GM12801 (cell line): ENCODE measurements around the gene ELFN2.

Experiments
- TF ChIP-seq, protein P1 (sequence below): IDR thresholded peaks from one replicate; pipeline ENCODE4 v1.5.1; 2011; ENCODE audit warnings: control low read depth; ENCODE audit not compliant: insufficient read length; ENCODE audit errors: extremely low read depth

ELFN2 gene

DNA sequence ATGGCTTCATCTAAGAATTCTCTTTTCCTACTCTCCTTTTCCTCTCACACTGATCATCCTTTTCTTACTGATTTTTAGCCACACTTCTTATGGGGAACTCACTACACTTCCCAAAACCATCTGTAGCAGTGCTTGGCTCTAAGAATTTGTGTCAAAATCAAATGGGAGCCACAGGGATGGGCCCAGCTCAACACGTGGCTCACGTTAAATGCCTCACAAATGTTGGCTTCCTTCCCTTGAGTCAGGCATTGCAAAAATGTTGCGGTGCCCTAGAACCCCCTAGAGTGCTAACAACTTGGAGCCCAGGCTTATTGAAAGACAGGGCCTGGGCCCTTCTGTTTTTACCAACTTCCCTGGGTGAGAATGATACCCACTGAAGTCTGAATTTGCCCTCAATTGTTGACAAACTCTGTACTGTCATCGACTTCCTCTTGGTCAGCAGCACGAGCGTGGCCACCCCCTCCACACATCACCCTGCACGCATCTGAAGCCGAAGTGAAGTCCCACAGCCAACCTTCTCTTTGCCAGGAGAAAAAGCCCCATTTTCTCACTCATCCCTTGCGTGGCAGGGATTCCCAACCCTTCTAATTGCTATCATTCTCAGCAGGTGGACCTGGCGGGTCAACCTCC, 69.7 kb downstream of the ELFN2 start:
- TF ChIP-seq, protein P1, sequence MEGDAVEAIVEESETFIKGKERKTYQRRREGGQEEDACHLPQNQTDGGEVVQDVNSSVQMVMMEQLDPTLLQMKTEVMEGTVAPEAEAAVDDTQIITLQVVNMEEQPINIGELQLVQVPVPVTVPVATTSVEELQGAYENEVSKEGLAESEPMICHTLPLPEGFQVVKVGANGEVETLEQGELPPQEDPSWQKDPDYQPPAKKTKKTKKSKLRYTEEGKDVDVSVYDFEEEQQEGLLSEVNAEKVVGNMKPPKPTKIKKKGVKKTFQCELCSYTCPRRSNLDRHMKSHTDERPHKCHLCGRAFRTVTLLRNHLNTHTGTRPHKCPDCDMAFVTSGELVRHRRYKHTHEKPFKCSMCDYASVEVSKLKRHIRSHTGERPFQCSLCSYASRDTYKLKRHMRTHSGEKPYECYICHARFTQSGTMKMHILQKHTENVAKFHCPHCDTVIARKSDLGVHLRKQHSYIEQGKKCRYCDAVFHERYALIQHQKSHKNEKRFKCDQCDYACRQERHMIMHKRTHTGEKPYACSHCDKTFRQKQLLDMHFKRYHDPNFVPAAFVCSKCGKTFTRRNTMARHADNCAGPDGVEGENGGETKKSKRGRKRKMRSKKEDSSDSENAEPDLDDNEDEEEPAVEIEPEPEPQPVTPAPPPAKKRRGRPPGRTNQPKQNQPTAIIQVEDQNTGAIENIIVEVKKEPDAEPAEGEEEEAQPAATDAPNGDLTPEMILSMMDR, result no peak

DNA sequence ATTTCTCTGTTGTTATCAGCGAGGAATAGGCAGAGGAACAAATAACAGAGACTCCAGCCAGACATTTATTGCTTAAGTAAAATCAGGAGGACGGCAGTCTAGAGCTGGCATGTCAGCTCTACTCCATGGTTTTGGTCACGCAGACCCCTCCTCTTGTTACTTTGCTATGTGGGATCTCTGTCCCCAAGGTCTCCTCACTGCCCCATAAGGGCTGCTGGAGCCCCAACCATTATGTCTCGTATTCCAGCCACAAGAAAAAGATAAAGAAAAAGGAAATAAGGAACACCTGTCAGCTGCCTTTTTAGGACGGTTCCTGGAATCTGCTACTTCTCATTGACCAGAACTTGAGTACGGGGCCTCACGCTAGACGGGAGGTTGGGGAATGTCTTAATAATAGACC, 70.4 kb downstream of the ELFN2 start:
- TF ChIP-seq, protein P1, result no peak

DNA sequence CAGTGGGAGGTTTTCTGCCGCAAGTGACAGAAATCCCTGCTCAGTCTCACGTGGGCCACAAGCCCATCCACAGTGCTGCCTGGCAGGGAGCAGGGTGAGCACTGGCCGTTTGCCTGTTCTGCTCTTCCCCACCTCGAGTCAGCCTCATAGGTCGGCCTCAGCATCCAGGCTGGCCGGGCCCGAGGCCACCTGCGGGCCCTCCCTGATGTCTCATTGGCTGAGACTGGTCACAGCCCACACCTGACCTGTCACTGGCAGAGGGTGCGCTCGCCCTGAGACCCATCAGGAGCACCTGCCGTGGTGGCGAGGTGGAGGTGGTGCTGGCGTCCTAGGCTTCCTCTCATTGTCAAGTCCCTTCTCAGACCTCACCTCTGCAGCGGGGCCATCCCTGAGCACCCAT, 72.1 kb downstream of the ELFN2 start:
- TF ChIP-seq, protein P1, result no peak

DNA sequence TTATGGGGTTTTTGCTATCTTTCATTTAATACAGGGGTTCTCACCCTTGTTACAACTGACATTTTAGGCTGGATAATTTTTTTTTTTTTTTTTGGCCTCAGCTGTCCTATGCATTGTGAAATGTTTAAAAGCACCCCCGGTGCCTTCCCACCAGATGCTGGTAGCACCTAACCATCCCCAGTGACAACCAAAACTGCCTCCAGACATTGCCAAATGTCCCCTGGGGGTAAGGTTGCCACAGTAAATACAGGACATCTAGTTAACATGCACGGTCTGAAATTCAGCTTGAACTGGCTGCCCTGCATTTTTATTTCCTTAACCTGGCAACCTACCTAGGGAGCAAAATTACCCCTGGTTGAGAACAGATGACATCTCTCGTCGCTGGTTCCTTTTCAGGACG, 72.6 kb downstream of the ELFN2 start:
- TF ChIP-seq, protein P1, result no peak

DNA sequence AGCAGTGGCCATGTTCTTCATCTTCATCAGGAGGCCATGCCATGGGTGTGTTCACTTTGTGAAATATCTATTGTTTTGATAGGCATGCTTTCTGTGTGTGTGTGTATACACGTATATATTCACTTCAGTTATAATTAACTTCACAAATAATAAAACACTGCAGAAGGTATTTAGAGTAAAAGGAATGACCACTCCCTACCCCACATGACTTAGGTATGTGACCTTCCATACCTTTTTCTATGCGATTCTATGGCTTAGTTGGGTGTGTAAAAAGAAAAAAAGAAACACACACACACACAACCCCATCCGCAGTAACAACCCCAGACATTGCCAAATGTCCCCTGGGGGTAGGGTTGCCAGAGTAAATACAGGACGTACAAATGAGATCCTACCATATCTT, 73.0 kb downstream of the ELFN2 start:
- TF ChIP-seq, protein P1, result no peak

DNA sequence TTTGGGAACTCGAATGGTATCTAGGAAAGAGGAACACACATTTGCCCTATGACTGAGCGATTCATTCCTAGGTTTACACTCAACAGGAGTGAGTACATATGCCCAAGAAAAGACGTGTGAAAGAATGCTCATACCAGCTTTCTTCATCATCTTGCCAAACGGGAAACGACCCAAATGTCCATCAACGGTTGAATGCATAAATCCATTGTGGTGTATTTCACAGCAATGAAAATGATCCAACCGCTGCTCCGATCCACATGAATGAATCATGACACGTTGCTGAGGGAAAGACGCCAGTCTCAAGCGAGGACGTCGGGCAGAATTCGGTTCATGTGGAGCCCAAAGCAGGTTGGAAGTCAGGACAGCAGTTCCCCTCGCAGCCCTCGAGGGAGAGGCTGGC, 73.4 kb downstream of the ELFN2 start:
- TF ChIP-seq, protein P1, result no peak

DNA sequence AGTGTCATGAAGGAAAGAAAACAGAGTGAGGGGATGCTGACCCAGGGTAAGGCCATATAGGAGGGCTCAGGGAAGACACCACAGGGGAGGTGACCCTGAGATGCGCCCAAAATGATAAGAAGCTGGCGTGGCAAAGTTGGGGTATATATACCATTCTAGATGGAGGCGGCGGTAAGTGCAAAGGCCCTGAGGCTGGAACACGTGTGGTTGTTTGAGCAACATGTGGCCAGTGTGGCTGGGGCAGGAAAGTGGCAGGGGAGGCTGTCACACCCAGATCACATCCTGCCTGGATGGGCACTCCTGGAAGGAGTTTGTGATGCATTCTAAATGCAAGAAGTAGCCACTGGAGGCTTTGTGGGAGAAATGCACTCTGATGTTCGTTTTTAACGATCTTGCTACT, 74.8 kb downstream of the ELFN2 start:
- TF ChIP-seq, protein P1, result no peak
